ENCODE measurements around the gene FGF14. TPM values are rescaled to one million over a fixed set of nuclear protein-coding genes. Genes with fewer than 3 reads are reported as not detected.

The FGF14 gene
- total RNA-seq, 1 donor from 2014 or later, result 4.6 TPM

GRCh38 chr13:101783554-101783953 lies 618.3 kb downstream of the FGF14 start:
- TF ChIP-seq CTCF (IDR thresholded peaks at IDR 0.05; ENCODE audit: unreplicated experiment), result no peak
- peaks cover 3% of the 10 kb centered on the region for H3K9me3 Mint-ChIP-seq (ENCODE audit: low read depth)
- H3K27ac Mint-ChIP-seq, result no peak overlapping the region
- H3K27me3 Mint-ChIP-seq, result peaks cover 30% of the 10 kb centered on the region
- H3K36me3 Mint-ChIP-seq (ENCODE audit: insufficient read depth), result no peaks in the 10 kb centered on the region
- peaks cover 5% of the 10 kb centered on the region for H3K4me1 Mint-ChIP-seq (ENCODE audit: low read depth)
- no peak overlapping the region for H3K4me3 Mint-ChIP-seq (ENCODE audit: low read depth)
- DNase-seq (ENCODE audit: low spot score, unreplicated experiment), result no peak

- Mint-ChIP-seq H3K4me1 (ENCODE audit: low read depth) (peaks cover 5% of the 10 kb centered on the region), H3K36me3 (ENCODE audit: insufficient read depth) (no peaks in the 10 kb centered on the region), H3K9me3 (ENCODE audit: low read depth) (peaks cover 3% of the 10 kb centered on the region), H3K27me3 (peaks cover 7% of the 10 kb centered on the region), H3K4me3 (ENCODE audit: low read depth) (no peak overlapping the region), H3K27ac (no peak overlapping the region)
- no peak for TF ChIP-seq CTCF (IDR thresholded peaks at IDR 0.05; ENCODE audit: unreplicated experiment)
- DNase-seq (ENCODE audit: low spot score, unreplicated experiment), result no peak
Measured at GRCh38 chr13:101780211-101780610, 621.6 kb downstream of the FGF14 start.

- no peak for DNase-seq (ENCODE audit: low spot score, unreplicated experiment)
- Mint-ChIP-seq H3K4me3 (ENCODE audit: low read depth) (no peak overlapping the region), H3K27ac (no peak overlapping the region), H3K9me3 (ENCODE audit: low read depth) (peaks cover 3% of the 10 kb centered on the region), H3K4me1 (ENCODE audit: low read depth) (peaks cover 2% of the 10 kb centered on the region), H3K27me3 (peaks cover 7% of the 10 kb centered on the region), H3K36me3 (ENCODE audit: insufficient read depth) (no peaks in the 10 kb centered on the region)
- TF ChIP-seq CTCF (IDR thresholded peaks at IDR 0.05; ENCODE audit: unreplicated experiment), result no peak
Measured at GRCh38 chr13:101779147-101779546, 622.7 kb downstream of the FGF14 start.

- no peaks in the 10 kb centered on the region for H3K27me3 Mint-ChIP-seq
- peaks cover 2% of the 10 kb centered on the region for H3K4me1 Mint-ChIP-seq (ENCODE audit: low read depth)
- H3K36me3 Mint-ChIP-seq (ENCODE audit: insufficient read depth), result no peaks in the 10 kb centered on the region
- TF ChIP-seq CTCF (IDR thresholded peaks at IDR 0.05; ENCODE audit: unreplicated experiment), result no peak
- no peaks in the 10 kb centered on the region for H3K9me3 Mint-ChIP-seq (ENCODE audit: low read depth)
- H3K4me3 Mint-ChIP-seq (ENCODE audit: low read depth), result no peak overlapping the region
- DNase-seq (ENCODE audit: low spot score, unreplicated experiment), result no peak
- no peak overlapping the region for H3K27ac Mint-ChIP-seq
Measured at GRCh38 chr13:101775267-101775666, 626.6 kb downstream of the FGF14 start.

GRCh38 chr13:101774393-101774792 lies 627.5 kb downstream of the FGF14 start:
- Mint-ChIP-seq H3K27me3 (no peaks in the 10 kb centered on the region), H3K36me3 (ENCODE audit: insufficient read depth) (no peaks in the 10 kb centered on the region), H3K27ac (no peak overlapping the region), H3K9me3 (ENCODE audit: low read depth) (no peaks in the 10 kb centered on the region), H3K4me1 (ENCODE audit: low read depth) (peaks cover 2% of the 10 kb centered on the region), H3K4me3 (ENCODE audit: low read depth) (no peak overlapping the region)
- DNase-seq (ENCODE audit: low spot score, unreplicated experiment), result no peak
- no peak for TF ChIP-seq CTCF (IDR thresholded peaks at IDR 0.05; ENCODE audit: unreplicated experiment)

All from progenitor cell of endocrine pancreas (in vitro differentiated cells).